GM18867 (cell line): ENCODE data around the gene UPP2.

Source experiments
- ATAC-seq: cut with Tn5 transposase; IDR thresholded peaks from one replicate; pipeline ENCODE4 v1.9.1; 2021; ENCODE audit warnings: mild to moderate bottlenecking, moderate library complexity; ENCODE audit not compliant: unreplicated experiment

The UPP2 gene

DNA sequence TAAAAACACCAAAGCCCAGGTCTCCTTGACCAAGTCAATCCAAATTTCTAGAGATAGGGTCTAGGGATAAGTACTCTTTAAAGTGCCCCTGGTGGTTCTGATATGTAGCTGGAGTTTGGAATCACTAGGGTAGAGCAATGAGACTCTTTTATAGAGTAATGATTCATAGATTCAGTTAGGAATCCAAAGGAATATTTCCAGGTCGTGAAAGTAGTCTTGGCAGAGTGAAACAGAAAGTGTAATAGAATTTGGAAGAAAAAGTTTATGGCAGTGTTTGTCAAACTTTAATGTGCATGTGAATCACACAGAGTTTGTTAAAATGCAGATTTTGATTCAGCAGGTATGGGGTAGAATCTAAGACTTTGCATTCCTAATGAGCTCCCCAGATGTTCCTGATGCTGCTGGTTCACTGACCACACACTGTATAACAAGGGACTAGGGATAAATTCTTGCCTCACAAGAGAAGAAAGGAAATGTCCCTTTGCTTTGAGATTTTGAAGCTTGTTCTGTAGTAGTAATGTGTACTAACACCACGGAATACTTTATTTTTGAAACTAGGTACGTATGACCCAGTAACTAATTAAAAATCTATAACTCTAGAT lies 1.8 kb downstream of the UPP2 start:
- no peak for ATAC-seq

DNA sequence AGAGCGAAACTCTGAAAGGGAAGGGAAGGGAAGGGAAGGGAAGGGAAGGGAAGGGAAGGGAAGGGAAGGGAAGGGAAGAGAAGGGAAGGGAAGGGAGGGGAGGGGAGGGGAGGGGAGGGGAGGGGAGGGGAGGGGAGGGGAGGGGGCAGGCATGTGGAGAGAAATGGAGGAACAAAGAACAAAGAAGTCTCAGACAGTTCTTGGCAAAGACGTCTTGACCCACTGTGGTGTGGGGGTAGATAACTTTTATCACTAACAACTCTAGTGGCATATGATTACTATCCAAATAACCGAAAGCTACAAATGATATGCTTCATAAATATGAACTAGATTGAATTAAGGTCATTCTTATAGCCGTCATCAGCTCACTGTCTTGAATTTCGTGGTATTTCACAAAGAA lies 3.2 kb downstream of the UPP2 start:
- ATAC-seq = no peak

DNA sequence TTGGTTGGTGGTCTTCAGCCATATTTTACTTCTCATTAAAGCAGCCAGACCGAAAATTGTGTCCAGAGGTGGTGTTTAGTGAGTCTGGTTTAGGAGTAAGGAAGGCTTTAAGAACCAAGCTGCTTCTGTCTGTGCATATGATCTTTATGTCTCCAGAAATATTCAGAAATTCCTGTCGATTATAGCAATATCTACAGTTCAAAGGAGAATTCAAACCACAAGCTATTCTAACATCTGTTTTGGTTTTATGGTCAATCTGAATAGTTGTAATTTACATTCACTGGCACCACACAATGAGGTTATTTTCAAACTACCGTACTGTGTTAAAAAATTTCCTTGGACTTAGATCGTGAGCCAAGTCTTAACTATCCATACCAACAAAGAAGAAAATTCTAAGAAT lies 11.3 kb downstream of the UPP2 start:
- no peak for ATAC-seq

DNA sequence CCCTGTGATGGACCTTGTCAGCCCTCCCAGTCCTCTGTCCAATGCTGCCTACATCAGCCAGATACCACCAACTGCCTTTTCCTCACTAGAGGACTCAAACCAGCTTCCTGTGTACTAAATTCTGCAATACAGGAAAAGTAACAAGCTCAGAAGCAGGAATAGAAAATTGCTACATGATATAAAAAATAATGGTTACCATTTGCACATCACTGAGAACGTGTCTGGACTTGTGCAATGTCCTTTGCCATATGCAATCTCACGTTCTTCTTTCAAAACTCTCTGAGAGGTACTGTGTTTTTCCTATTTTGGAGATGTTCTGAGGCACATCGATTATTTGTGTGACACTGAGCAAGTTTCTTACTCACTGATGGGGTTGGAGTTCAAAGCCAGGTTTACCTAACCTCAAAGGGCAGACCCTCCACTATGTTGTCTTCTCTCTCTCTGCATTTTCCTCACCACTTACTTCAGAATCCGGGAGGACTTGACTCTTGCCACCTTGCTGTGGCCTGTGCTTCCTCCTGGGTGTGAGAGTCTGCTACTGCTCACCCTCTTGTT lies 12.1 kb downstream of the UPP2 start:
- no peak for ATAC-seq

DNA sequence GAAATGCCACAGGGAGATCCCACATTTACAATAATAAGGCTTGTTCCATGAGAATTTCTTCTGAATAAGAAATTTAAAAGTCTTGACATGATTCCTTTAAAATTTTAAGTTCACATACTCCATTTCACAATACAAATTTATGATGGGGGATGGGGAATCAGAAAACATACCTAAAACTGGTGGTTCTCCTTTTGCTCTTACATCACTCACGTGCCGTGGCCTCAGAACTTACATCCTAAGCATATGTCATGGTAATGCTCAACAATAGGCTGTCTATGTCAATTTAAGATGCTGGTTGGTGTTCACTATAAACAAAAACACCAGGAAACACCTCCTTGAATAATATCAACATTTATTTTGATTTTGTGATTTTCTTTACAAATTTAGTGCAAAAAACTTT lies 12.8 kb downstream of the UPP2 start:
- no peak for ATAC-seq

DNA sequence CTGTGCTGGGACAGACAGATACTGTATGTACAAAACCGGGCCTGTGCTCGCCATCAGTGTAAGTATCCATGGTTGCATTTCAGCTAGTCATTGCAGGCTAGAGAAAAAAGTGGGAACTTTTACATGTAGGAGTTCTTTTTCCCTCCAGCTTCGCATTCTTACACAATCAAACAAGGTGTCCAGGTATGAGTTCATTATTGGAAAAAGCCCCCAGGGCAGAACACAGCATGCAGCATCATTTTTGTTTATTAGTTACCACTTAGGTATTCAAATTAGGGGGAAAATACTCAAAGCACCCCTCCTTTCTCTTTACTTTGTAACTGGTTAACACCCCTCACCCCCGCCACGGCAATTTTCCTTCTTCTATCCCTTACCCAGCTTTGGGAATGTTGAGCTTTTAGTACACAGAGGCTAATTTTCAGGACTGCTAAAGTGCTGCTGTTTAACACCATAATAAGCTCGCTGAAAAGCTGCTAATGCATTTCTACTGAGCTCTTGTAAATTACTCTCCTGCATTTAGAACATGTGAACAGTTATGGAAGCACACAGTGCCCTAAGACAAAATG lies 13.6 kb downstream of the UPP2 start:
- ATAC-seq = no peak

DNA sequence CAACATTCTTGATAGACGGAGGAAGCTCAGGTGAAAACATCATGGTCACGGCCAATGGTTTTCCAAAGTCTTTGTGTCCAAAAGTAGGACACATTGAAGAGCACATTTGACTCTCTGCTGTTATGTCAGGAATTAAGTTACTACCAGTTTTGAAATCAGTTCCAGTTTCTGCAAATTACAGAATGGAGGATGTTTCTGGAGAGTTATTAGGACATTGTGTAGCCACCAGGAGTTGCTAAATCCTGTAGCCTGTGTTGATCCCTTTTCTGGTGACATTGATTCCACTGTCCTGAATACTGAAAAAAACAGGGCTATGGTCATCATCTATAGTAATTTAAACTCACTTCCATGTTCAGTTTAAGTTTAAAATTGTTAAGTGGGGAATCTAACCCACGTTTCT lies 15.3 kb downstream of the UPP2 start:
- no peak for ATAC-seq

DNA sequence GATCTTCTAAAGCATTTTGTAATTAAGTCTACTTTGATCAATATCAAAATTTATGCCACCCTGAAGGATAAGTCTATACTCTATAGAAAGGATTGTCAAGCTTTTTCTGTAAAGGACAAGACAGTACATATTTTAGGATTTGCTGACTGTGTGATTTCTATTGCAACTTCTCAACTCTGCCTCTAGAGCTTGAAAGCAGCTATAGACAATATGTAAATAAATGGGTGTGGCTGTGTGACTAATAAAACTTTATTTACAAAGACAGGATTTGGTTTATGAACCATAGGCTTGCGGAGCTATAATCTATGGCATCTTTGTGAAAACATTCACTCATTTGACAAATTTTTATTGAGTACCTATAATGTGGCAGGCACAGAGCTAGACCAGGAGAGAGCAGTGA lies 18.4 kb downstream of the UPP2 start:
- no peak for ATAC-seq

DNA sequence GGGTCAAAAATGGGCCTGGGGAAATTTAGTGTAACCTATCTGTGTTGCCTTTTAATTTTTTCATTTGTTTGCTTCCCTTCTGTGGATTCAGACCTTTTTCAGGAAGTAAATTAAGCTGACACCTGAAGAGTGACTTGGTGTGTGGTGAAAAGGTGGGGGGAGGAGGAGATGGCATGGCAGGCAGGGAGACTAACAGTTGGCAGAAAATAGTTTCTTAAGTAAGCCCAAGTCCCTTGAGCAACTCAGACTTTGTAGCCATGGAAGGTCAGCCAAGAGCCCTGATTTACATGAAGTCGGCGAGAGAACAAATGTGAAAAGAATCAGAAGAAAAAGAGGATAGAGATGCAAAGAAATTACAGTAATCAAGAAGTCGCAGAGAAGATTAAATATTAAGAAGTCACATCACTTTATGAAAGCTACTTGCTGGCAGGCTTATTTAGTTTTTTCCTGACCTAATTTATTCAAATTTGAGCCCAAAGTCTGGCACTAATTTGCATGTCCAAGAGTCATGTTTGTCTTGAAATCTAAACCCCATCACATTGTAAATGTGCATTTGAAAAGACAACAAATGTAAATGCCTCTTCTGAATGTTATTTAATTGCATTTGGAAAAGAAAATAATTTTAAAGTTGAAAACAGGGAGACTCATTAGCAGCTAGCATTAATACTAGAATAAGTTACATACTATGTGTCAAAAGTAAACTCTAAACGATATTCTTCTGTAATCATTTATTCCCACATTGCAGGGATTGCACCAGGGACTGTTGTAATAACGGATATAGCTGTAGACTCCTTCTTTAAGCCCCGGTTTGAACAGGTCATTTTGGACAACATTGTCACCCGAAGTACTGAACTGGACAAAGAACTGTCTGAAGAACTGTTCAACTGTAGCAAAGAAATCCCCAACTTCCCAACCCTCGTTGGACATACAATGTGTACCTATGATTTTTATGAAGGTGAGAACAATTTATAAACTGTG lies 19.3 kb downstream of the UPP2 start:
- no peak for ATAC-seq

DNA sequence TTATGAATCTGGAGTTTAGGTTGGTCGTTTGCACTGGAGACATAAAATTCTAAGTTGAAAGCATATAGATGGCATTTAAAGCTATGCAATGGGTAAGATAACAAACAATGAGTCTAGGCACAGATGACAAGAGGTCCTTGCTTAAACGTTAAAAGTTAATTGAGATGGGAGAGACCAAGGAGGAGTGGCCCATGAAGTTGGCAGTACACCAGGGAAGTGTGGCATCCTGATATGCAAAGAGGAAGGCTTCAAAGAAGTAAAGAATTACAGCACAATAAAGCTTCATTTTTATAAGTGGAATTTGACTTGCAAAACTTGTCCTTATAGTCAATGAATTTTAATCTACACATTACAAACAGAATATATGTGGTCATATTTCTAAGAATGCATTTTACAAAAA lies 23.2 kb downstream of the UPP2 start:
- no peak for ATAC-seq

DNA sequence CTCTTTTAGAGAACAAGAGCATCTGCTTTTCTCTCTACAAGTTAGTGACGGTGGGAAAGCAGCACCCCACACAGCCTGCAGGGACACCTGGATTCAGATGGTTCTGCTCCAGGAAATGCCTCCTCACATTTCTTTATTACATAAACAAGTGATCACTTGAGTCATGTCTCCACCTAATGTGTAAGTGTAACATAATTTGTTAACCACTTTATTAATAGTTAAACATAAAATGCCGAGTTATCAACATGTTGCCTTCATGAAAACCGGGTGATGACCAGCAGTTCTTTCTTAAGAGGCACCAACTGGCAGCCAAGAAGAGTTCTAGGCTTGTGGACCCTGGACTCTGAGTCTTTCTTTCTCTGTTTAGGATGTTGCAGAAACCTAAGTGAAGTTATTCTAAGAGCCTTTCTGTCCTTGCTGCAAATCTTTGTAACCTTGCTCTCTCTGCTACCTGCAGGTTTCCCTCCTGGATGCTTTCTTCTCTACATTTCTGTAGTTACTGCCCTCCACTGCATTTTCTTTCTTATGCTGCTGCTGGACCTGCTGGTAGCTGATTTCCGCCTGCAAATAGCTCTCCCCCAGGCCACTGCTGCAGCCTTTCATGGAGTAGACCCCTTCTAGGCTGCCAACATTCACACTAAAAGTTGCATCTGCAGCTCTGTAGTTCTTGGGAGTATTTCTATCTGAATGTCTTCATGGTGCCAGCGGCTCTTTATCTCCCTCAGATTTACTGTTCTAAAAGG lies 24.3 kb downstream of the UPP2 start:
- ATAC-seq = no peak

DNA sequence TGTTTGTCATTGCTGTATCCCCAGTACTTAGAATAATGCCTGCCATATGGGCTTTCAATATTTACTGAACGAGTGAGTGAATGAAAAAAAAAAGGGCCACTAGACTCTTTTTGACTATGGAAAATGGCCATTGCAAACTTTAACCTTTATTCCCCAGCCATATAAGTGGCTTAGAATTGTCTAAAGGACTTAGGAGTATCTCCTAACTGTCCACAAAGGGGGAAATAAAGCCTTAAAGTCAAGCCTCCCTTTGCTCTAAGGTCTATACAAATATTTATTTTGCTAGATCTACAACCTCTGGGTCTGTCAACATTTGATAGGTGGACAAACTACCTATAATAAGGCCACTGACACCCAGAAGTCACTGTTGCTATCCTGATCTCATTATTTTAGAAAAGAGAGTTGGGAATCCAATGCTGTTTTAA lies 25.7 kb downstream of the UPP2 start:
- no peak for ATAC-seq

DNA sequence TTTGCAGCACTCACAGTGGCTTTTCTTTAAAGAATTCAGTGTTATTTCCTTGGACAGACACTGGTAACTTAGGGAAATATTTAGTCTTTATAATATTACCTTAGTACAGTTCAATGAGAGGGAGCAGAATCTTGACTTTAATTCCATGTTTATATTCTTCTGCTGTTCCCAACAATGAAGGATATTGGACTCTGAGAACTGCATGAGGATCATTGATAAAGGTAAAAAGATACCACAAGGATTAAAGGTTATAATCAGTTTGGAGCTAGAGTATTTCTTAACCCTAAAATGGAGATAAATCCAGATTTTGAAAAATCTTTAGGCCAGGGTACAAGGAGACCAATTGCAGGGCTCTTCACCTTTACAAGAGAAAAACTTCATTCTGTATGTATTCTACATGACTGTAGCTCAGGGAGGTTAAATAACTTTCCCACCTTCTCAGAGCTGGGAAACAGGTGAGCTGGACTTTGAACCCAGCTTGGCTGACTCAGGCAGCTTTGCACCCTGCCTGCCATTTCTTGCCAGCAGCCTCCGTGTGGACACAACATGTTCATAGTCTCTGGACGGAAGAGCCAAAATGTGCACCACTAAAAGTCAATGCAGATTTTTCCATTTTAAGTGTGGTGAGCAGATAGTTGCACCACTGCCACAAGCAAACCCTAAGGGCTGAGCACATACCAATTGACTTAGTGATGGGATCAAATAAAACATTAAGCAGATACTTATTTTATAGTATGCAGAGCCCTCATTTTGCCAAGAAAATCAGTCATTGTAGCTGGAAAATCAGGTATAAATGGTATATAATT lies 26.7 kb downstream of the UPP2 start:
- no peak for ATAC-seq

DNA sequence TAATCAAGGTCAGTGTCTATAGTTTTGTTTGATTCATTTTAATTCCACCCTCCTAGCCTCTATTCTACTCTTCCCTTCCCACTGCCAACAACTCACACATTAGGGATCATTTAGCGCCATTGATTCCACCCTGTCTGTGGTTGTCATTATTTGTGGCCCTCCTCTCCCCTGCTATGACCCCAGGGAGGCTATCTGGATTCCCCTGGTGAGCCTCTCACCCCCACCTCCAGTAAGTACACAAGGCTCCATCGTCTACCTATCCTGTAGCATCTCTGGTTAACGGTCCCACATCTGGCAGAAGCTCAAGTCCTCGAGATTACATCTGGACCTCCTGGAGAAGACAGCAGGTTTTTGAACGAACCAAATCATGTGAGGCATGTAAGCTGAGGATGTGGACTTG lies 27.4 kb downstream of the UPP2 start:
- ATAC-seq = no peak

DNA sequence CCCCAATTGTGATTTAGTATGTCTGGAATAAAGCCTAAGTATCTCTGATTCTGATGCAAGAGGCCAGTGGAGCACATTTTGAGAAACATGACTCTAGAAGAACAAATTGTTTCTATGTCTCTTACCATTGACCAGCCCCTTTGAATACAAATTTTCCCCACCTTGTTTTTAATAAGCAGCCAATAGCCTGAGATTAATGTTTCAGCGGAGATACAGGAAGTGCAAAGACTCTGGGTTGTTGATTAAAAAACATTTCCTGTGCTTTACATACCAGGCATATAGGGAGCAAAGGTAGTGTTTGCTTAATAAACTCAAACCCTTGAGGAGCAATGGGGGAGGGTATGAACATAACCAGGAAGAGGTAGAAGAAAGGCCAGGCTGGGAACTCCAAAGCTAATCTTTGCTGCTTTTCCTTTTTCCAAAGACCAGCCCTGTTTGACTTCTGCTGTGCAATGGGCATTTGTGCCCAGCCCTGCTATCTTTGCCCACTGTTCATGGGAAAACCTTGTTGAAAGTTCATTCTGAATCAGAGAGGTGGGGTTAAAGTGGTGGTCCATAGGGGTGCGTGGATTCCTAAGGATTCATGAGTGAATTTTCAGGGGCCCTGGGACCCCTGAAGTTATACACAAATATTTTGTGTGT lies 29.3 kb downstream of the UPP2 start:
- ATAC-seq = no peak

DNA sequence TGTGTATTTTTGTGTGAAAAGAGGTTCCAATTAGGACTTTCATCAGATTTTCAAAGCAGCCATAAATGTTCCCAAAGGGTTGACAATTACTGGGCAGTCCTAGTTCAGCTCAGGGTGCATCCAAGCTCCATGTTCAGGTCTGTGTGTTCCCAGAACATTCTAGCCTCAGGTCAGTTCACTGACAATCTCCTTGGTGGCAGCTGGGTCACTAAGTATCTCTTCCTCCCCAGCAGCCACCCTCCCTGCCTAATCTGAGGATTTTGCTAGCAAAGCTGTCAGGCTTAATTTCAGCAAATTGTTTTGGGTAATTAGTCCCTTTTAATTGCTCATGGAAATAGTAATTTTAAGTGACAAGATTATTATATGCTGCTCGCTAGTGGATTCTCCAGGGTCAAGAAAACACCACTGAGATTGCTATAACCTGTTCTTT lies 29.8 kb downstream of the UPP2 start:
- ATAC-seq = no peak

DNA sequence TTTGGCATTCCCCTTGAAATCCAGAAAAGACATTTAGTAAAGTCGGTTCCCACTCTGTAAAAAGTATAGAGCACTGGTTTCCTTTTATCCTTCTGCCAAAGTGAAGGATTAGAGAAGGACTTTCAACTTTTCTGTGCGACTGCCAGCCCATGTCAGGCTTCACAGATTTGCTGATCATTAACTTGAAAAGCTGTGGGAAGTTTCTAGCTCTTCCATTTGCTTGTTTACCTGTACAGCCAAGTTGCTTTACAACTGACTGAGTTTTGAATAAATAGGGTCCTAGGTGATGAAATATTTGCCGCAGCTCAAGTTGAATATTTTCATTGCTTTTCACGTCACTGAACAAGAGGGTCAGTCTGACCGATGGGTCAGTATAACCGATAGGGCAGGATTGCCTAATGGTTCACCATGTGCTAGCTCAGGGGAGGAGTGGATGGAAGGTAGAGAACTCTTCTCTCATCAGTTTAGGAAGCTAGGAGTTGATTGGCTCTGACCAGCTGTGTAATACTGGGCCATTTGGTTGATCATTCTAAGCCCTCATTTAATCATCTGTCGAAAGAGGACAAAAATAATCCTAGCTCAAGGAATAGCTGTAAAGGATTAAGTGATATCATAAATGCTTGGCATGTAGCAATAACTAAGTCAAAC lies 30.4 kb downstream of the UPP2 start:
- no peak for ATAC-seq

DNA sequence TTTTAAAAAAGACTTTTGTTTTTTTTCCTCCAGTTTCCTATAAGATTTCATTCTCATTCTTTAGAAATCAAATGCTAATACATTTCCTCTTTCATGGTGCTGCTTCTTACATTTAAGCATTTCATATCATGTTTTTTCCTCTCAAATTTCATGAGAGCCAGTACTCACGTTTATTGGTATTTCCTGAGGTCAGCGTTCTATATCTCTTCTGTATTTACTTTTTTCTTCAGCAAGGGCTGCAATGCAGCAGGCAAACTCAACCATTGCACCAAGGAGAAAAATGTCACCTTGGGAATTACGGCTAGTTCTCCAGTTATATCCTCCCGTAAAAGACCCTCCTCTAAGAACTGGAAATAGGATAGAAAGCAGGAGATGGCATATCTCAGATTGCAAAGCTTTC lies 32.4 kb downstream of the UPP2 start:
- ATAC-seq = no peak

DNA sequence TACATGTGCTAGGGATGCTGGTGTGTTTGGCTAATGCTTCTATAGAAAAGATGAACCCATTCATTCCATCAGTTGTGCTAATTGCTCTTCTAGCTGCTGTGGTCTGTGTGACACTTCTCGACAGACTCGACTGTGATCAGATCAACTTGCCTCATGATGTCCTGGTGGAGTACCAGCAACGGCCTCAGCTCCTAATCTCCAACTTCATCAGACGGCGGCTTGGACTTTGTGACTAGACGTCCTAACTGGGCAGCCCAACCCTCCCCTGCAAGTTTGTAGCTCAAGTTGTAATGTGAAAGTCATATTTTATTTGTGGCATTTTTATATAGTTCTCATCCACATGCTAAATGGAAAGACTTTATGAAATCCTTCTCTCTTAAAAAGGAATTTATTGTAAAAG lies 33.0 kb downstream of the UPP2 start:
- no peak for ATAC-seq
